Stimulated activated CD8-positive, alpha-beta memory T cell treated with anti-CD3 and anti-CD28 coated beads, Interleukin-7, amount 100 ng/mL, for 48 hours (primary cell): Measurements from ENCODE around the gene MED1.
A peak's percentile ranks its signal among the peaks of the same experiment; 100 is the strongest.
"Not testable (repeated sequence)": the region's sequence is repeated elsewhere in the genome, so short reads cannot be mapped to it uniquely, and the experiment has no call there.

Experiments
- DNase-seq, 2 donors: peaks; one replicate each; pipeline ENCODE4 v3.0.0-alpha.2; 2020; ENCODE audit warnings: low read depth in 1 of 2; ENCODE audit errors: extremely low read depth in 1 of 2

The MED1 gene, protein sequence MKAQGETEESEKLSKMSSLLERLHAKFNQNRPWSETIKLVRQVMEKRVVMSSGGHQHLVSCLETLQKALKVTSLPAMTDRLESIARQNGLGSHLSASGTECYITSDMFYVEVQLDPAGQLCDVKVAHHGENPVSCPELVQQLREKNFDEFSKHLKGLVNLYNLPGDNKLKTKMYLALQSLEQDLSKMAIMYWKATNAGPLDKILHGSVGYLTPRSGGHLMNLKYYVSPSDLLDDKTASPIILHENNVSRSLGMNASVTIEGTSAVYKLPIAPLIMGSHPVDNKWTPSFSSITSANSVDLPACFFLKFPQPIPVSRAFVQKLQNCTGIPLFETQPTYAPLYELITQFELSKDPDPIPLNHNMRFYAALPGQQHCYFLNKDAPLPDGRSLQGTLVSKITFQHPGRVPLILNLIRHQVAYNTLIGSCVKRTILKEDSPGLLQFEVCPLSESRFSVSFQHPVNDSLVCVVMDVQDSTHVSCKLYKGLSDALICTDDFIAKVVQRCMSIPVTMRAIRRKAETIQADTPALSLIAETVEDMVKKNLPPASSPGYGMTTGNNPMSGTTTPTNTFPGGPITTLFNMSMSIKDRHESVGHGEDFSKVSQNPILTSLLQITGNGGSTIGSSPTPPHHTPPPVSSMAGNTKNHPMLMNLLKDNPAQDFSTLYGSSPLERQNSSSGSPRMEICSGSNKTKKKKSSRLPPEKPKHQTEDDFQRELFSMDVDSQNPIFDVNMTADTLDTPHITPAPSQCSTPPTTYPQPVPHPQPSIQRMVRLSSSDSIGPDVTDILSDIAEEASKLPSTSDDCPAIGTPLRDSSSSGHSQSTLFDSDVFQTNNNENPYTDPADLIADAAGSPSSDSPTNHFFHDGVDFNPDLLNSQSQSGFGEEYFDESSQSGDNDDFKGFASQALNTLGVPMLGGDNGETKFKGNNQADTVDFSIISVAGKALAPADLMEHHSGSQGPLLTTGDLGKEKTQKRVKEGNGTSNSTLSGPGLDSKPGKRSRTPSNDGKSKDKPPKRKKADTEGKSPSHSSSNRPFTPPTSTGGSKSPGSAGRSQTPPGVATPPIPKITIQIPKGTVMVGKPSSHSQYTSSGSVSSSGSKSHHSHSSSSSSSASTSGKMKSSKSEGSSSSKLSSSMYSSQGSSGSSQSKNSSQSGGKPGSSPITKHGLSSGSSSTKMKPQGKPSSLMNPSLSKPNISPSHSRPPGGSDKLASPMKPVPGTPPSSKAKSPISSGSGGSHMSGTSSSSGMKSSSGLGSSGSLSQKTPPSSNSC (N-terminal part only)

DNA sequence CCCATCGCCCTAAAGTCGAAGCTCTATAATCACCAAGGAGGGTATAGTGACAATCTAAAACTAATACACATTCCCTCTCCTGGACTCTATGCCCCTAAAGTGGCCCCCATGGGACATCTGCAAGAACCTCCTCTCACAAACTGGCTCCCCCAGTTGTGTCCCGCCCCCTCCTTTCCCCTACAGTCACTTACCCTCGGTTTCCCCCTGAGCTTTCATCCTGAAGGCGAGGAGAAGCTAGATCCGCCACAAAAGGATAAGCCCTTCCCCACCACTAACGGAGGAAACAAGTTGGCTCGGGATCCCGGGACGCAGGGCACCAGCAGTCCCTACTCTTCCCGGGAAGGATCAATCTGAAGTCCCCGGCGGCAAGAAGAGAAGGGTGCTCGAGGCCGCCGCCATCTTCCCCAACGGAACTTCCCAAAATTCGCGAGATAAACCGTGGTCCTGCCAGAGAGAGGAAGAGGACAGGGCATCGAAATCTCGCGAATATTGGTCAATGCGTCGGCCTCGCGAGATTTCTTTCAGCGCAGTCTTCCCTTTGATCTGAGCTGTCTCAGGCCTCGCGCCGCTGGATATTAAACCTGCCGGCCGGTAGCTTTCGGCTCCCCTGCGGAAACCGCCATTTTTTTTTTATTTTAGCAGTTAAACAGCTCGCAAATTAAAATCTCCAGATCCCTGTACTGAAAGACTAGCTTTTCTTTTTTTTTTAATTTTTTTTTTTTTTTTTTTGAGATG is at the start of gene MED1:
Gene MED1, minus strand, starts transcription at position 417 of the 735 bp plus-strand sequence. Its CDS starts 201 bp downstream, at position 216.
- DNase-seq, result peak; percentile 80 to 90

DNA sequence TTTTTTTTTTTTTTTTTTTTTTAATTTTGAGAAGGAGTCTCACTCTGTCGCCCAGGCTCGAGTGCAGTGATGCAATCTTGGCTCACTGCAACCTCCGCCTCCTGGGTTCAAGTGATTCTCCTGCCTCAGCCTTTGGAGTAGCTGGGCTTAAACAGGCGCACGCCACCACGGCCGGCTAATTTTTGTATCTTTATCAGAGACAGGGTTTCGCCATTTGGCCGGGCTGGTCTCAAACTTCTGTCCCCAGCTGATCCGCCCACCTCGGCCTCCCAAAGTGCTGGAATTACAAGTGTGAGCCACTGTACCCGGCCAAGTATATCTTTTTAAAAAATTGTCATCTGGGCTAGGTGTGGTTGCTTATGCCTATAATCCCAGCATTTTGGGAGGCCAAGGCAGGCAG is 45.9 kb upstream of the MED1 start:
- not testable (repeated sequence) for DNase-seq

DNA sequence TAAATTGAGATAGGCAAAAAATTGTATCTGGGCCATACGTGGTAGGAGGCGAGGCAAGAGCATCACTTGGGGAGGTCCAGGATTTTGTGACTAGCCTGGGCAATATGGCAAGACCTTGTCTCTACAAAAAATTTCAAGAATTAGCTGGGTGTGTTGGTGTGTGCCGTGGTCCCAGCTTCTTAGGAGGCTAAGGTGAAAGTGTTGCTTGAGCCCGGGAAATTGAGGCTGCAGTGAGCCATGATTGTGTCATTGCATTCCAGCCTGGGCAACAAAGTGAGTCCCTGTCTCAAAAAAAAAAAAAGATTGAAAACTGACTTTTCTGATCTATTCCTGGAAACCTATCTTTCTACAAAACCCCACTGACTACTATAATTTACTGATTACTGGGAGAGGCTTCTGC is 36.9 kb upstream of the MED1 start:
- no peak for DNase-seq

DNA sequence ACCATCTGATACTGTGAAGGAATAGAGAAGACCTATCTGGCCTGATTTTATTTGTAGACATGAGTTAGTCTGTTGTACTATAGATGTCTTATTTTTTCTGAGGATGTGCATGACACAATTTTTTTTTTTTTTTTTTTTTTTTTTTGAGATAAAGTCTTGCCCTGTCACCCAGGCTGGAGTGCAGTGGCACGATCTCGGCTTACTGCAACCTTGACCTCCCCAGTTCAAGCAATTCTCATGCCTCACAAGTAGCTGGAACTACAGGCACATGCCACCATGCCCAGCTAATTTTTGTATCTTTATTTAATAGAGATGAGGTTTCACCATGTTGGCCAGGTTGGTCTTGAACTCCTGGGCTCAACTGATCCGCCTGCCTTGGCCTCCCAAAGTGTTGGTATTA is 36.4 kb upstream of the MED1 start:
- DNase-seq, result not testable (repeated sequence)

DNA sequence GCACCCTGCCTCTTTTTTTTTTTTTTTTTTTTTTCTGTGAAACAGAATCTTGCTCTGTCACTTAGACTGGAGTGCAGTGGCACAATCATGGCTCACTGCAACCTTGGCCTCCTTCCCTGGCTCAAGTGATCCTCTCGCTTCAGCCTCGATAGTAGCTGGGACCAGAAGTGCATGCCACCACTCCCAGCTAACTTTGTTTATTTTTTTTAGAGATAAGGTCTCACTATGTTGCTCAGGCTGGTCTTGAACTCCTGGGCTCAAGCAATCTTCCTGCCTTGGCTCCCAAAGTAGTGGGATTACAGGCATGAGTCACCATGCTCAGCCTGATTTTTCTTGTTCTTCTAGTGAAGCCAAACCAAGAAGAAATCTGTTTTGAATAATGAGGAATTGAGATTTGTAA is 35.2 kb upstream of the MED1 start:
- no peak for DNase-seq

DNA sequence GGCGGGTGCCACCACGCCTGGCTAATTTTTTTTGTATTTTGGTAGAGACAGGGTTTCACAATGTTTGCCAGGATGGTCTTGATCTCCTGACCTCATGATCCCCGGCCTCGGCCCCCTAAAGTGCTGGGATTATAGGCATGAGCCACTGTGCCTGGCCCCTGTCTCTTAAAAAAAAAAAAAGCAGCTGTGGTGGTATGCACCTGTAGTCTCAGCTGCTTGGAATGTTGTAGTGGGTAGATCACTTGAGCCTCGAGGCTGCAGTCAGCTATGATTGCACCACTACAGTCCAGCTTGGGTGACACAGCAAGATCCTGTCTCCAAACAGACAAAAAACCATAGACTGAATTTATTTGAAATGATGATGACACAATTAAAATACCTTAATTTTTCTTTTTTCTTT is 34.5 kb upstream of the MED1 start:
- DNase-seq, result no peak

DNA sequence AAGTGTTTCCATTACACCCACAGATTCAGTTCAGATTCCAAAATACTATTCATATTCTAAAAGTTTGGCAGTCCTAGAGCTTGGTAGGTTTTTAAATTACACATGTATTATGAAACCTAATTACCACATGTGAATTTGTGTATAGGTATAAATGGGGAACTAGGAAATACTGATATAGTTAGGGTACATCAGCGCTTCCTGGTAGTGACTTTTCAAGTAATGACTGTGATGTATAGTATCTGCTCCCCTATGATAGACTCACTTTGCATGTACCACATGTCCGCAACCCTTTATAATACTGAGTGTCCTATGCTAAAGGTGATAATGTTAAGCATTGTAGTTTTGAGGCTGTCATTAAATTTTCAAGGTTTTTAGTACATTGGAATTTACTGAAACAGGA is 33.1 kb upstream of the MED1 start:
- no peak for DNase-seq

DNA sequence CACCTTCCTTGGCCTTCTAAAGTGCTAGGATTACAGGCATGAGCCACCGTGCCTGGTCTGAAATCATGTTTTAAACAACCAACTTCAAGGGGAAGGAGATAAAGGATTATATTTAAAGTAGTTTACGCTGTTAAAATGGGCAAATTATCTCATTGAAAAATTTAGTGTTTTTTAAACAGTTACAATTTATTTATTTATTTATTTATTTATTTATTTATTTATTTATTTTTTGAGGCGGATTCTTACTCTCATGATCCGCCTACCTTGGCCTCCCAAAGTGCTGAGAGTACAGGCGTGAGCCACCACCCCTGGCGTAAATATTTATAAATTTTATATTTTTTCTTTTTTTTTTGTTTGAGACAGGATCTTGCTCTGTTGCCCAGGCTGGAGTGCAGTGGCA is 32.4 kb upstream of the MED1 start:
- DNase-seq, result no peak

DNA sequence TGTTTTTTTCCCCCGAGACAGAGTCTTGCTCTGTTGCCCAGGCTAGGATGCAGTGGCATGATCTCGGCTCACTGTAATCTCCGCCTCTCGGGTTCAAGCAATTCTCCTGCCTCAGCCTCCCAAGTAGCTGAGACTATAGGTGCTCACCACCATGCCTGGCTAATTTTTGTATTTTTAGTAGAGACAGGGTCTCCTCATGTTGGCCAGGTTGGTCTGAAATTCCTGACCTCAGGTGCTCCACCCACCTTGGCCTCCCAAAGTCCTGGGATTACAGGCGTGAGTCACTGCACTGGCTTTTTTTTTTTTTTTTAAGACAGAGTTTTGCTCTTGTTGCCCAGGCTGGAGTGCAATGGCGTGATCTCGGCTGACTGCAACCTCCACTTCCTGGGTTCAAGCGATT is 28.6 kb upstream of the MED1 start:
- not testable (repeated sequence) for DNase-seq

DNA sequence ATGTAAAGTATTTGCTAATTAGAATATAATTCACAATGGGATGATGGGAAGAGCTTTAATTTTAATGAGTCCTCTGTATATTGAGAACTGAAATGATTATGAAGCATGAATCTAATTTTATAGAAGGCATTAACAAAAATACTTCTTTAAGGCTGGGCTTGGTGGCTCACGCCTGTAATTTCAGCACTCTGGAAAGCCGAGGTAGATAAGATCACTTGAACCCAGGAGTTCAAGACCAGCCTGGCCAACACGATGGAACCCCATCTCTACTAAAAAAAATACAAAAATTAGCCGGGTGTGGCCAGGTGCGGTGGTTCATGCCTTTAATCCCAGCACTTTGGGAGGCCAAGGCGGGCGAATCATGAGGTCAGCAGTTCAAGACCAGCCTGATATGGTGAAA is 22.2 kb upstream of the MED1 start:
- no peak for DNase-seq

DNA sequence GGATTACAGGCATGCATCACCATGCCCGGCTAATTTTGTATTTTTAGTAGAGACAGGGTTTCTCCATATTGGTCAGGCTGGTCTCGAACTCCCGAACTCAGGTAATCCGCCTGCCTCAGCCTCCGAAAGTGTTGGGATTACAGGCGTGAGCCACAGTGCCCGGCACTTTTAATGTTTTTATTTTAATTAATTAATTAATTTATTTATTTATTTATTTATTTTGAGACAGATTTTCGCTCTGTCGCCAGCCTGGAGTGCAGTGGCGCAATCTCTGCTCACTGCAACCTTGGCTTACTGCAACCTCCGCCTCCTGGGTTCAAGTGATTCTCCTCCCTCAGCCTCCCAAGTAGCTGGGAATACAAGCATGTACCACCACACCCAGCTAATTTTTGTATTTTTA is 17.5 kb upstream of the MED1 start:
- DNase-seq, result not testable (repeated sequence)

DNA sequence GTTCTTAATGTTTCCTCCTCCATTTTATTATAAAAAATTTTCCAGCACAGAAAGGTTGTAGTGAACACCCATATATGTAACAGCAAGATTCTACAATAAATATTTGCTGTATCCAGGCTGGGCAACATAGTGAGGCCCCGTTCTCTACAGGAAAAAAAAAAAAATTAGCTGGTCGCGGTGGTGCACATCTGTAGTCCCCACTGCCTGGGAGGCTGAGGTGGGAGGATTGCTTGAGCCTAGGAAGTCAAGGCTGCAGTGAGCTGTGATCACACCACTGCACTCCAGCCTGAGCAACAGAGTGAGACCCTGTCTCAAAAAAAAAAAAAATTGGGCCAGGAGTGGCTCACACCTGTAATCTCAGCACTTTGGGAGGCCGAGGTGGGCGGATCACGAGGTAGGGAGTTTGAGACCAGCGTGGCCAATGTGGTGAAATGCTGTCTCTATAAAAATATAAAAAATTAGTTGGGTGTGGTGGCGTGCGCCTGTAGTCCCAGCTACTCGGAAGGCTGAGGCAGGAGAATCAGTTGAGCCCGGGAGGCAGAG is 13.6 kb upstream of the MED1 start:
- not testable (repeated sequence) for DNase-seq

DNA sequence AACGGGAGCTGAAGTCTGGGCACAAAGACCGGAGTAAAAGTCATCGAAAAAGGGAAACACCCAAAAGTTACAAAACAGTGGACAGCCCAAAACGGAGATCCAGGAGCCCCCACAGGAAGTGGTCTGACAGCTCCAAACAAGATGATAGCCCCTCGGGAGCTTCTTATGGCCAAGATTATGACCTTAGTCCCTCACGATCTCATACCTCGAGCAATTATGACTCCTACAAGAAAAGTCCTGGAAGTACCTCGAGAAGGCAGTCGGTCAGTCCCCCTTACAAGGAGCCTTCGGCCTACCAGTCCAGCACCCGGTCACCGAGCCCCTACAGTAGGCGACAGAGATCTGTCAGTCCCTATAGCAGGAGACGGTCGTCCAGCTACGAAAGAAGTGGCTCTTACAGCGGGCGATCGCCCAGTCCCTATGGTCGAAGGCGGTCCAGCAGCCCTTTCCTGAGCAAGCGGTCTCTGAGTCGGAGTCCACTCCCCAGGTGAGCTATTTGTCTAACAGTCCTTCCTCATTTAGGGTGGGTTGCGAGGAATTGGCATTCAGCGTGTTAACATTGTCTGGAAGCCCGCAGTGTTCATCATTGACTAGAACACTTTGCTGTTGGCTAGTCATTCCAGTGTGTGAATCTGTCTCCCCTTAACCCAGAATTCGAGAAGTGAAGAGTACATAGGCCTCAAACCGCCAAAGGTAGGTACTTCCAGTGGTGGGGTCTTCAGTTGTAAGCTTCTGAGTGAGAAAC is 11.7 kb upstream of the MED1 start:
- DNase-seq, result no peak

DNA sequence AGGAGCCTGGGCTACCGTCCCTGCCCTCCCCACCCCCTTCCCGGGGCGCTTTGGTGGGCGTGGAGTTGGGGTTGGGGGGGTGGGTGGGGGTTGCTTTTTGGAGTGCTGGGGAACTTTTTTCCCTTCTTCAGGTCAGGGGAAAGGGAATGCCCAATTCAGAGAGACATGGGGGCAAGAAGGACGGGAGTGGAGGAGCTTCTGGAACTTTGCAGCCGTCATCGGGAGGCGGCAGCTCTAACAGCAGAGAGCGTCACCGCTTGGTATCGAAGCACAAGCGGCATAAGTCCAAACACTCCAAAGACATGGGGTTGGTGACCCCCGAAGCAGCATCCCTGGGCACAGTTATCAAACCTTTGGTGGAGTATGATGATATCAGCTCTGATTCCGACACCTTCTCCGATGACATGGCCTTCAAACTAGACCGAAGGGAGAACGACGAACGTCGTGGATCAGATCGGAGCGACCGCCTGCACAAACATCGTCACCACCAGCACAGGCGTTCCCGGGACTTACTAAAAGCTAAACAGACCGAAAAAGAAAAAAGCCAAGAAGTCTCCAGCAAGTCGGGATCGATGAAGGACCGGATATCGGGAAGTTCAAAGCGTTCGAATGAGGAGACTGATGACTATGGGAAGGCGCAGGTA is 11.0 kb upstream of the MED1 start:
- no peak for DNase-seq

DNA sequence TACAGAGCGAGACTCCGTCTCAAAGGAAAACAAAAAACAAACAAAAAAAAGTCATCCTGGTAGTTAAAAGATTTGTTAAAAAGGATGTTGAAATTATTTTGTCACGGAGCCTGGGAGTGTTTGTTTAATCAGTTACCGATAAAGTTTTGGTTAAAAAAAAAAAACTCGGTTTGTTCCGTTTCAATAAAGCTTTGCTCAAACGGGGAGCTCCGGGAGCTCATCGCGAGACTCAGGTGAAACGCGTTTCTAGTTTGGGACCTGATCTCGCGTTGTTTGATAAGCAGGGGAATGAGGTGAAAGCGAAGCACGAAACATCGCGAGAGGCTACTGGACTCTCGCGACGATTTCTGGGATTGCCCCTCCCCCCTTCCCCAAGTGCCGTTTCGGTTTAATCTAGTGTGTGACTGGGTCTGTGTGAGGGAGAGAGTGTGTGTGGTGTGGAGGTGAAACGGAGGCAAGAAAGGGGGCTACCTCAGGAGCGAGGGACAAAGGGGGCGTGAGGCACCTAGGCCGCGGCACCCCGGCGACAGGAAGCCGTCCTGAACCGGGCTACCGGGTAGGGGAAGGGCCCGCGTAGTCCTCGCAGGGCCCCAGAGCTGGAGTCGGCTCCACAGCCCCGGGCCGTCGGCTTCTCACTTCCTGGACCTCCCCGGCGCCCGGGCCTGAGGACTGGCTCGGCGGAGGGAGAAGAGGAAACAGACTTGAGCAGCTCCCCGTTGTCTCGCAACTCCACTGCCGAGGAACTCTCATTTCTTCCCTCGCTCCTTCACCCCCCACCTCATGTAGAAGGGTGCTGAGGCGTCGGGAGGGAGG is 10.3 kb upstream of the MED1 start, which contains the start of gene CDK12:
Gene CDK12, plus strand, starts transcription at position 374 of the 813 bp plus-strand sequence. CDS start 586 bp downstream, outside the sequence.
- DNase-seq, result peak; percentile 79 to 91

DNA sequence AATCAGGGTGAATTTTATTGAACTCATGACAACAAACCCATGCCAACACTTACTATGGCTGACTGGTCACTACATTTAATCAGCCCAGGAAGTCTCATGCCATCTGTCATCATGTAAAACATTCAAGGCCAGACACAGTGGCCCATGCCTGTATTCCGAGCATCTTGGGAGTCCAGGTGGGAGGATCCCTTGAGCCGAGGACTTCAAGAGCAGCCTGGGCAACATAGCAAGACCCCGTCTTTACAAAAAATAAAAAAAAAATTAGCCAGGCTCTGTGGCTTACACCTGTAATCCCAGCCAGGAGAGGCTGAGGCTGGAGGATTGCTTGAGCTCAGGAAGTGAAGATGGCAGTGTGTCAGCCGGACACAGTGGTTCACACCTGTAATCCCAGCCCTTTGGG is 4.9 kb upstream of the MED1 start:
- DNase-seq, result no peak

DNA sequence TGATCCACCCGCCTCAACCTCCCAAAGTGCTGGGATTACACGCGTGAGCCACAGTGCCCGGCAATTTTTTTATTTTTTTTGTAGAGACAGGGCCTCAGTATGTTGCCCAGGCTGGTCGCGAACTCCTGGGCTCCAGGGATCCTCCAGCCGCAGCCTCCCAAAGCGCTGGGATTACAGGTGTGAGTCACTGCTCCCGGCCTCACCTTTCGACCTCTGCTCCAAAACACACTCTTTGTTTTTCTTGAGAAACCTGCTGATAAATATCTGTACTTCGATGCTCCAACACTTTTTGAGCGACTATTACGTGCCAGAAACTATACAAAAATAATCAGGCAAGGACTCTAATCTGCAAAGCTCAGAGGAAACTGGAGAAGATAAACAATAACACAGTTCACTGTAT is 1.0 kb downstream of the MED1 start:
- no peak for DNase-seq

DNA sequence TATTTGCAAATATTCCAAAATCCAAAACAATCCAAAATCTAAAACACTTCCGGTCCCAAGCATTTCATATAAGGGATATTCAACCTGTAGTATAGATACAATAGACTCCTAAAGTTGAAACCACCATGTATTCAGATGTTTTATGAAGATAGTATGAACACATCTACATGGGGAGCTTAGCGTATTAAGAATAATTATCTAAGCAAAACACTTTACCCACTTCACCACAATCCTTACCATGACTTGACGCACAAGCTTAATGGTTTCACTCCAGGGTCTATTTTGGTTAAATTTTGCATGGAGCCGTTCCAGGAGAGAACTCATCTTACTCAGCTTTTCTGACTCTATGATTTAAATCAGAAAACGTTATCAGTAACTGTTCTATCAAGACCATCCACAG is 3.5 kb downstream of the MED1 start:
- no peak for DNase-seq
